Spleen (tissue), 11 donors: ENCODE results near the gene IDUA. TPM values are rescaled to one million over a fixed set of nuclear protein-coding genes. Genes with fewer than 3 reads are reported as not detected.

Experiments used
- DNase-seq: peaks from one replicate; pipeline ENCODE4 v3.0.0-alpha.2; 2020
- H3K27ac ChIP-seq, 8 donors: fragments of 200-600 bp; sonication (generic) in 7 of 8; 1 replicate in 4 of 8; 2 replicates in 4 of 8; pipeline versions ENCODE4 v1.5.0 to v1.8.0; 2016 to 2021; ENCODE audit warnings: inconsistent platforms in 4 of 8, mild to moderate bottlenecking in 4 of 8, moderate library complexity in 1 of 8
- H3K27me3 ChIP-seq, 7 donors: fragments of 200-600 bp; sonication (generic) in 6 of 7; replicated peaks in 1 of 7; 1 replicate in 4 of 7; 2 replicates in 3 of 7; pipeline versions ENCODE4 v1.5.0 to v1.8.0; 2016 to 2021; ENCODE audit warnings: inconsistent platforms in 3 of 7, mild to moderate bottlenecking in 1 of 7
- H3K36me3 ChIP-seq, 6 donors: fragments of 200-600 bp; sonication (generic) in 5 of 6; 1 replicate in 4 of 6; 2 replicates in 2 of 6; pipeline versions ENCODE4 v1.5.0 to v1.8.0; 2016 to 2021; ENCODE audit warnings: inconsistent platforms in 2 of 6
- H3K4me1 ChIP-seq, 6 donors: fragments of 200-600 bp; sonication (generic) in 5 of 6; 1 replicate in 3 of 6; 2 replicates in 3 of 6; pipeline versions ENCODE4 v1.5.0 to v1.8.0; 2016 to 2021; ENCODE audit warnings: inconsistent platforms in 3 of 6
- H3K4me3 ChIP-seq, 8 donors: fragments of 200-600 bp; sonication (generic) in 7 of 8; 1 replicate in 4 of 8; 2 replicates in 4 of 8; pipeline versions ENCODE4 v1.5.0 to v1.8.0; 2016 to 2021; ENCODE audit warnings: inconsistent platforms in 4 of 8, mild to moderate bottlenecking in 4 of 8, moderate library complexity in 2 of 8
- H3K9me3 ChIP-seq, 8 donors: fragments of 200-600 bp; sonication (generic) in 7 of 8; 1 replicate in 4 of 8; 2 replicates in 4 of 8; pipeline versions ENCODE4 v1.5.0 to v1.8.0; 2016 to 2021; ENCODE audit warnings: inconsistent platforms in 4 of 8
- POLR2A ChIP-seq, 3 donors: fragments of 450-650 bp; IDR thresholded peaks; one replicate each; pipeline ENCODE4 v1.5.1; 2017; ENCODE audit warnings: antibody characterized with exemption in 3 of 3, mild to moderate bottlenecking in 1 of 3
- POLR2AphosphoS5 ChIP-seq, 3 donors: sonication (generic); formaldehyde crosslinking; IDR thresholded peaks; one replicate each; pipeline ENCODE4 v1.5.1; 2017; ENCODE audit warnings: antibody characterized with exemption in 3 of 3
- WGBS, 5 donors: extraction: QIAGEN DNeasy Blood & Tissue Kit in 3 of 5; methylation state at CpG; one replicate each; pipeline versions ENCODE4 v1.1.5 to v1.1.7; 2013 to 2018; 5-methylcytosine and 5-hydroxymethylcytosine counted together
- intact Hi-C: fragments of 100-400 bp; cut with DNase I; formaldehyde crosslinking; loops from one replicate; pipeline ENCODE4 v1.15.0; 2023; ENCODE audit warnings: low total_unique reads
- polyA plus RNA-seq, 3 donors: library from polyadenylated mRNA; stranded (reverse); fragments of 200-250 nt; gene quantifications; one replicate each; pipeline ENCODE4 v1.2.1, GENCODE V29; 2013
- total RNA-seq, 7 donors: library from RNA; depleted of rRNA in 3 of 7; stranded (reverse); fragments of >200 nt in 3 of 7; fragmentation: NEBNext Ultra II Directional in 4 of 7; extraction: Animal tissue kit (Norgen Biotek cat#: 25700) in 4 of 7; gene quantifications; one replicate each; pipeline versions ENCODE4 v1.1.0 to v1.2.1, GENCODE V29; 2016 to 2021
- TF ChIP-seq, protein P1 (sequence below), 11 experiments: fragments of 200-600 bp in 7 of 11; fragments of 450-650 bp in 4 of 11; sonication (generic) in 4 of 11; IDR thresholded peaks in 8 of 11; conservative IDR thresholded peaks in 3 of 11; 1 replicate in 7 of 11; 2 replicates in 4 of 11; pipeline versions ENCODE4 v1.4.0 to v1.8.0; 2016 to 2021; ENCODE audit warnings: antibody characterized with exemption in 11 of 11, inconsistent platforms in 4 of 11, mild to moderate bottlenecking in 1 of 11
- donor health status: healthy with polysubstance abuse.
- donor health status: DM: no; HTN: no; CAD: no; lungs with moderate emphysema.
- donor health status: DM: no; HTN: no; CAD: no.
- donor health status: Bipolar disorder and iron deficiency.
- donor health status: healthy.
- donor health status: DM: no; HTN: no; CAD: no.
- donor health status: DM: yes; HTN: yes; CAD: no.

IDUA gene
- total and polyA plus RNA-seq, 10 donors, result 11.5 to 58.3 (median 24.4) TPM

DNA sequence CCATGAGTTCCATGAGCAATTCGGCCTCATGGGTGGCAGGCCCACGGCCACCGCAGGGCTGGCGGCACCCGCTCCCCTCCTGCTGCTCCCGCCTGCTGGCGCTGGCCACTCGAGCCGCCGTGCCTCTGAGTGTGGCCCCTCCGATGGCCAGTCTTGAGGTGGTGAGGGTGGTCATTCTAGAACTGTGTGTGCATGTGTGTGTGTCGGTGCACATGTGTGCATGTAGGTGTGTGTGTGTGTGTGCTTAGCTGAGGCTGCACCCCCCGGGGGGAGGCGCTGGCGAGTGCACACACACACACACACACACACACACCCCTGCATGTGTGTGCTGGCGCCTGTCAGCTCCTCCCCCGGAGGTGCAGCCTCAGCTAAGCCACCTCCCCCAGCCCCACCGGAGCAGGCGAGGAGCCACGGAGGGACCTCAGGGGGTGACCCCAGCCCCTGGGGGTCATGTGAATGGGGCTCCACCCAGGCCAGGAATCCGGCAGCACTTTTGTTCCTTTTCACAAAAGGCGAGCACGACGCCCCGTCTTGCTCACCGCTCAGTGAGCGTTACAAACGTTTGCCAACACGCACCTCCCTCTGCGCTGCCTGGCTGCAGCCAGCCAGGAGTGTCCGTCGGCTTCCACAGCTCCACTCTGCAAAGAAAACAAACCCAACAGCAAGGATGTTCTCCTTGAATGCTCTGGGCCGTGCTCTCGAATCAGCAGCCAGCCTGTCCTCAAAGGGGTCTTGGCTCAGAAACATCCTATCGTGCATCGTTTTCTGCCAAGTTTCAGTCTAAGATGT lies 54.5 kb downstream of the IDUA start:
- Histone ChIP-seq H3K4me1 (peaks cover 0 to 13% (median 1%) of the 10 kb centered on the region in 6 donors), H3K4me3 (no peak overlapping the region), H3K36me3 (no peaks in the 10 kb centered on the region), H3K27ac (no peak overlapping the region), H3K27me3 (peaks cover 0 to 52% (median 20%) of the 10 kb centered on the region in 7 donors), H3K9me3 (no peaks in the 10 kb centered on the region)
- DNase-seq, result no peak
- no peak for TF ChIP-seq POLR2AphosphoS5 (IDR thresholded peaks at IDR 0.05)
- no peak for TF ChIP-seq POLR2A (IDR thresholded peaks at IDR 0.05)
- TF ChIP-seq, protein P1, sequence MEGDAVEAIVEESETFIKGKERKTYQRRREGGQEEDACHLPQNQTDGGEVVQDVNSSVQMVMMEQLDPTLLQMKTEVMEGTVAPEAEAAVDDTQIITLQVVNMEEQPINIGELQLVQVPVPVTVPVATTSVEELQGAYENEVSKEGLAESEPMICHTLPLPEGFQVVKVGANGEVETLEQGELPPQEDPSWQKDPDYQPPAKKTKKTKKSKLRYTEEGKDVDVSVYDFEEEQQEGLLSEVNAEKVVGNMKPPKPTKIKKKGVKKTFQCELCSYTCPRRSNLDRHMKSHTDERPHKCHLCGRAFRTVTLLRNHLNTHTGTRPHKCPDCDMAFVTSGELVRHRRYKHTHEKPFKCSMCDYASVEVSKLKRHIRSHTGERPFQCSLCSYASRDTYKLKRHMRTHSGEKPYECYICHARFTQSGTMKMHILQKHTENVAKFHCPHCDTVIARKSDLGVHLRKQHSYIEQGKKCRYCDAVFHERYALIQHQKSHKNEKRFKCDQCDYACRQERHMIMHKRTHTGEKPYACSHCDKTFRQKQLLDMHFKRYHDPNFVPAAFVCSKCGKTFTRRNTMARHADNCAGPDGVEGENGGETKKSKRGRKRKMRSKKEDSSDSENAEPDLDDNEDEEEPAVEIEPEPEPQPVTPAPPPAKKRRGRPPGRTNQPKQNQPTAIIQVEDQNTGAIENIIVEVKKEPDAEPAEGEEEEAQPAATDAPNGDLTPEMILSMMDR (IDR thresholded peaks at IDR 0.05 in 8 of 11, conservative IDR thresholded peaks at IDR 0.05 in 3 of 11), result no peak
- WGBS, 5 donors, result 44 to 64% (median 57%) methylated on average over 21 to 36 of the region's 36 CpGs
- intact Hi-C loops, result no loop called here

- Histone ChIP-seq H3K27me3 (peaks cover 0 to 52% (median 22%) of the 10 kb centered on the region in 7 donors), H3K27ac (no peak overlapping the region), H3K9me3 (no peaks in the 10 kb centered on the region), H3K36me3 (no peaks in the 10 kb centered on the region), H3K4me3 (no peak overlapping the region), H3K4me1 (peaks cover 0 to 16% (median 3%) of the 10 kb centered on the region in 6 donors)
- TF ChIP-seq POLR2AphosphoS5 (IDR thresholded peaks at IDR 0.05) (no peak), POLR2A (IDR thresholded peaks at IDR 0.05) (no peak)
- WGBS, 5 donors, result 65 to 76% (median 74%) methylated on average over 7 to 8 of the region's 8 CpGs
- DNase-seq, result no peak
- intact Hi-C loops, result no loop called here
Measured at GRCh38 chr4:1041936-1042330, 55.1 kb downstream of the IDUA start.

DNA sequence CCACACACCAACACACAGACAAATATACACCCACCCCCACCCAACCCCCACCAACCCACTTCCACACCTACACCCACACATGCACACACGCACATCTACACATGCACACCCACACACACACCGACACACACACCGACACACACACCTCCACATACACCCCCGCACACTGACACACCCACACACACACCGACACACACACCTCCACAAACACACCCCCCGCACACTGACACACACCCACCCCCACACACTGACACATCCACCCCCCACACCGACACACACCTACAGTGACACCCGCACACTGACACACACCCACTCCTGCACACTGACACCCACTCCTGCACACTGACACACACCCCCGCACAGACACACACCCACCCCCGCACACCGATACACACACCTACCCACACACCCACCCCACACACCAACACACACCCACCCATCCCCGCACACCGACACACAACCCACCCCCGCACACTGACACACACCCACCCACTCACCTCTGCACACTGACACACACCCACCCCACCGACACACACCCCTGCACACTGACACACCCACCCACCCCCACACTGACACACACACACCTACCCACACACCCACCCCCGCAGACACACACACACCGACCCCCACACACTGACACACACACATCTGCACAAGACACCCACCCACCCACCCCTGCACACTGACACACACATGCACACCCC lies 55.7 kb downstream of the IDUA start:
- H3K4me1 ChIP-seq, result peaks cover 0 to 20% (median 7%) of the 10 kb centered on the region in 6 donors
- H3K36me3 ChIP-seq, result no peaks in the 10 kb centered on the region
- H3K4me3 ChIP-seq, result no peak overlapping the region
- no peak for DNase-seq
- 90 to 95% (median 94%) methylated on average over 16 to 17 of the region's 17 CpGs for WGBS, 5 donors
- intact Hi-C loops, result no loop called here
- no peaks in the 10 kb centered on the region for H3K9me3 ChIP-seq
- no peak overlapping the region for H3K27ac ChIP-seq
- peaks cover 0 to 58% (median 28%) of the 10 kb centered on the region in 7 donors for H3K27me3 ChIP-seq
- TF ChIP-seq, protein P1 (IDR thresholded peaks at IDR 0.05 in 8 of 11, conservative IDR thresholded peaks at IDR 0.05 in 3 of 11), result no peak
- TF ChIP-seq POLR2A (IDR thresholded peaks at IDR 0.05) (no peak), POLR2AphosphoS5 (IDR thresholded peaks at IDR 0.05) (no peak)

DNA sequence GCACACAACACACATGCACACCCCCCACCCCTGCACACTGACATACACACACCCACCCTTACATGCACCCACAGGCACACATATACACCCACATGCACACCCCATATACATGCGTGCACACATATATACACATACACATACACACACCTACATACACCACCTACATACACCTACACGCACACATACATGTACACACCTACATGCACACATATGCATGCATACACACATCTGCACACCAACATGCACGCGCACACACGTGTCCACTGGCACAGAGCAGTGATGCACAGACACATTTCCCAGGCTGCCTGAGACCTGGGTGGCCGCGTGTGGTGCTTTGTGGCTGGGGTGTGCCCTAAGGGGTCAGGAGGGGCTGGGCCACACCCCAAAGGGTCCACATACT lies 56.3 kb downstream of the IDUA start:
- H3K4me1 ChIP-seq, result peaks cover 0 to 24% (median 7%) of the 10 kb centered on the region in 6 donors
- no peak for DNase-seq
- TF ChIP-seq, protein P1 (IDR thresholded peaks at IDR 0.05 in 8 of 11, conservative IDR thresholded peaks at IDR 0.05 in 3 of 11), result no peak
- TF ChIP-seq POLR2A (IDR thresholded peaks at IDR 0.05), result no peak
- WGBS, 5 donors, result 70 to 83% (median 77%) methylated on average over 7 of the region's 7 CpGs
- H3K4me3 ChIP-seq, result no peak overlapping the region
- no peak overlapping the region for H3K27ac ChIP-seq
- intact Hi-C loops, result no loop called here
- no peaks in the 10 kb centered on the region for H3K9me3 ChIP-seq
- no peaks in the 10 kb centered on the region for H3K36me3 ChIP-seq
- H3K27me3 ChIP-seq, result peaks cover 0 to 64% (median 28%) of the 10 kb centered on the region in 7 donors
